MM.1S (cell line): ENCODE data around the gene MYH14.

Source experiments
- EZH2 ChIP-seq: fragments of 300-600 bp; sonication (generic); optimal IDR thresholded peaks from 2 replicates; pipeline ENCODE3; 2017; ENCODE audit warnings: low read depth, mild to moderate bottlenecking, antibody characterized with exemption, low read length, mixed read lengths
- TF ChIP-seq, protein P1 (sequence below): fragments of 300-600 bp; sonication (generic); IDR thresholded peaks from 2 replicates; pipeline ENCODE4 v1.5.1; 2016; ENCODE audit warnings: antibody characterized with exemption, low read length, mixed read lengths

DNA sequence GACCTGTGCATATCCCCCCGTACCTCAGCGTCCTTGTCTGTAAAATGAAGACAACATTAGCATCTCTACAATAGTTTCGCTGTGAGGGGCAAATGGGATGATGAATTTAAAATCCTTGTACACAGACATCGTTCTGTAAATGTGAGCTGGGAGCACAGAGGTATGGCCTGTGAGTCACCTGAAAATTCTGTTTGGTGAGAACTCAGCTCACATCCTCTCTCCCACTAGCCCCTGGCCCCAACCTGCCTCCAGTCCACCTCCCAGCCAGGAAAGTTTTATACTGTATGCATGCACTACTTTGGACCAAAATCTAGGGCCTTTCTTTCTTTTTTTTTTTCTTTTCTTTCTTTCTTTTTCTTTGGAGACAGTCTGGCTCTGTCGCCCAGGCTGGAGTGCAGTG is 31.7 kb upstream of the MYH14 start:
- TF ChIP-seq, protein P1, sequence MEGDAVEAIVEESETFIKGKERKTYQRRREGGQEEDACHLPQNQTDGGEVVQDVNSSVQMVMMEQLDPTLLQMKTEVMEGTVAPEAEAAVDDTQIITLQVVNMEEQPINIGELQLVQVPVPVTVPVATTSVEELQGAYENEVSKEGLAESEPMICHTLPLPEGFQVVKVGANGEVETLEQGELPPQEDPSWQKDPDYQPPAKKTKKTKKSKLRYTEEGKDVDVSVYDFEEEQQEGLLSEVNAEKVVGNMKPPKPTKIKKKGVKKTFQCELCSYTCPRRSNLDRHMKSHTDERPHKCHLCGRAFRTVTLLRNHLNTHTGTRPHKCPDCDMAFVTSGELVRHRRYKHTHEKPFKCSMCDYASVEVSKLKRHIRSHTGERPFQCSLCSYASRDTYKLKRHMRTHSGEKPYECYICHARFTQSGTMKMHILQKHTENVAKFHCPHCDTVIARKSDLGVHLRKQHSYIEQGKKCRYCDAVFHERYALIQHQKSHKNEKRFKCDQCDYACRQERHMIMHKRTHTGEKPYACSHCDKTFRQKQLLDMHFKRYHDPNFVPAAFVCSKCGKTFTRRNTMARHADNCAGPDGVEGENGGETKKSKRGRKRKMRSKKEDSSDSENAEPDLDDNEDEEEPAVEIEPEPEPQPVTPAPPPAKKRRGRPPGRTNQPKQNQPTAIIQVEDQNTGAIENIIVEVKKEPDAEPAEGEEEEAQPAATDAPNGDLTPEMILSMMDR, result no peak
- no peak for TF ChIP-seq EZH2
